T-helper 17 cell (primary cell): ENCODE measurements around the gene MAML3. TPM values are rescaled to one million over a fixed set of nuclear protein-coding genes. Genes with fewer than 3 reads are reported as not detected.
A peak's percentile ranks its signal among the peaks of the same experiment; 100 is the strongest.

Experiments used
- ATAC-seq: fragments of 150-1000 bp; cut with Tn5 transposase; 2 replicates; pipeline ENCODE4 v1.10.0; 2021; ENCODE audit warnings: mild to moderate bottlenecking, moderate library complexity
- DNase-seq, 3 donors: peaks; one replicate each; pipeline versions ENCODE4 v3.0.0 to v3.0.0-alpha.2; 2020 to 2021
- H3K9me3 ChIP-seq: one replicate; pipeline ENCODE4 v1.7.0; 2013; ENCODE audit warnings: low read length, mild to moderate bottlenecking; ENCODE audit not compliant: control insufficient read depth, poor library complexity, severe bottlenecking
- H3K27ac Mint-ChIP-seq: one replicate; pipeline ENCODE4 v1.8.0; 2022; ENCODE audit warnings: mild to moderate bottlenecking, moderate library complexity, mixed read lengths
- H3K27me3 Mint-ChIP-seq: one replicate; pipeline ENCODE4 v1.8.0; 2022; ENCODE audit warnings: mixed read lengths
- H3K36me3 Mint-ChIP-seq: one replicate; pipeline ENCODE4 v1.8.0; 2022; ENCODE audit warnings: low read depth, mixed read lengths
- H3K4me1 Mint-ChIP-seq: one replicate; pipeline ENCODE4 v1.8.0; 2022; ENCODE audit warnings: mild to moderate bottlenecking, mixed read lengths
- H3K4me3 Mint-ChIP-seq: one replicate; pipeline ENCODE4 v1.8.0; 2022; ENCODE audit warnings: mild to moderate bottlenecking, moderate library complexity, mixed read lengths
- total RNA-seq, 4 donors: library from RNA in 2 of 4; stranded (reverse) in 2 of 4; gene quantifications; one replicate each; pipeline ENCODE4 v1.2.3 and lab custom pipeline; 2022 to 2026

The MAML3 gene
- total RNA-seq, 2 donors from 2014 or later: 1.1 to 4.2 TPM

DNA sequence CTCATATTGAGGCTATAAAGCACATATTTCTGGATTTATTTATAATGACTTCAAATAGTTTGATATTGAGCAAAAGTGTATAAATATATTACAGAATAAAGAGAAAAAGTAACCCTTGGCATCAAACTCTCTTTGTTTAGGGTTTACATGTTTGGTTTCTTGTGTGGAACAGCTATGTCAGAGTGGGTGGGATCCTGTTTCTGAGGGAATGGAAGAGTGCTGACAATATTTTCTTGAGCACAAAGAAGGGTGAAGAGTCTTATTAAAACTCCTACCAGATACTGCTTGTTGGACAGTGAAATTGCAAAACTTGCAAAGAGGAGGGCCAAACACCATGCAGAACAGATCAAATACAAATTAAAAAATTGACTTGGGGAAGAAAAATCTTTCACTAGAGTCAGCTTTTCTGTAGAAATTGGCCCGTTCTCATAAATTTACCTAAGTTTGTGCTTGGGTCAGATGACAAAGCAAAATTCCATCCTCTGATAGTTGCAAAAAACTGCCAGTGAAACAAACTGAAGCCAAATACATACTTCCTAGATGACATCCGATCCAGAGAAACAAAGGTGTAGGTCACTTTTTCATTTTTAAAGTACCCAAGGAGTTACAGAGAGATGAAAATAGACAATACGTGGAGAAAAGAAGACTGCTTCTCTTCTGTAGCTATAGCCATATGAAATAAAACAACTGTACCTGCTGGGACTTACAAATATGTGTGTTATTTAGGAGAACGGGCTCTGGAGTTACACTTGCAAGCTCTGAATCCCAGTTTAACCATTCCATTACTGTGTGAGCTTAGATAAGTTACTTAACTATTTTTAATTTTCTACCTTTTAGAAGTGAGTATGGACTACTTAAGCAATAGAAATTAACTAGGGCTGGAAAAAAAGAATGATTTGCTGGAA is 133.3 kb downstream of the MAML3 start:
- no peaks in the 10 kb centered on the region for H3K9me3 ChIP-seq
- Mint-ChIP-seq H3K27ac (no peak overlapping the region), H3K4me3 (no peak overlapping the region), H3K27me3 (peaks cover 11% of the 10 kb centered on the region), H3K36me3 (no peaks in the 10 kb centered on the region), H3K4me1 (peaks cover 2% of the 10 kb centered on the region)
- DNase-seq: no peak
- no peak for ATAC-seq

DNA sequence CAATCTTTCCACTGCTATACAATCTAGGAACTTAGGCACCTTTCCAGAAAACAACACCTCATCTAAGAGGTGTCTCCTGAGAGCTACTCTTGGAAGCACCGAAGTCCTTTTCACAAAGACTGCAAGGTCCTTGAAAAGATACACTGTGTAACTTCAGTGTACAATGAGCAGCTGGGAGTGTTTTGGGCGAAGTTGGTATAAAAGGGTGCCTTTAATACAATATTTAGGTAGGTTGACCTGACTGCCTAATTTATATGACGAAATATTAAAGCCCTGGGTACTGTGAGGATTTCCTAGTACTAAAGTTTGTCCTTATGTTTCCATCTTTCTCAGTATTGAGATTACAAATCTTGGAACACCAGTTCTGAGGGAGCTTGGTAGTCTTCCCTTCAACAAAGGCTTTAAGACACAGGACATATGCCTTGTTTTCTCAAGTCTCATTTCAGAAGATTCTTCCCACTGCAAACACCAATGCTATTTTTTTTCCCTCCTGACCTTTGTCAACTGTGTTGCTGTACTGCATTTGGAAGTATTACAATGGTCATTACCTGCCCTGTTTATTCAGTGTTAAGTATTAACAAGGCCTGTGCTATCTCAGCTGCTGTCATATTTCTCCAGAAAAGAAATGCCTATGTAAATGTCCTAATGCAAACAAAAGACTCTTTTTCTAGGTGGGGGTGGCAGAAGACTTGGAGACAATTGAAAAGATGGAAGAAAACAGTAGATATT is 134.2 kb downstream of the MAML3 start:
- Mint-ChIP-seq H3K36me3 (no peaks in the 10 kb centered on the region), H3K4me3 (no peak overlapping the region), H3K4me1 (peaks cover 2% of the 10 kb centered on the region), H3K27me3 (peaks cover 11% of the 10 kb centered on the region), H3K27ac (no peak overlapping the region)
- ATAC-seq: no peak
- no peak for DNase-seq
- no peaks in the 10 kb centered on the region for H3K9me3 ChIP-seq

DNA sequence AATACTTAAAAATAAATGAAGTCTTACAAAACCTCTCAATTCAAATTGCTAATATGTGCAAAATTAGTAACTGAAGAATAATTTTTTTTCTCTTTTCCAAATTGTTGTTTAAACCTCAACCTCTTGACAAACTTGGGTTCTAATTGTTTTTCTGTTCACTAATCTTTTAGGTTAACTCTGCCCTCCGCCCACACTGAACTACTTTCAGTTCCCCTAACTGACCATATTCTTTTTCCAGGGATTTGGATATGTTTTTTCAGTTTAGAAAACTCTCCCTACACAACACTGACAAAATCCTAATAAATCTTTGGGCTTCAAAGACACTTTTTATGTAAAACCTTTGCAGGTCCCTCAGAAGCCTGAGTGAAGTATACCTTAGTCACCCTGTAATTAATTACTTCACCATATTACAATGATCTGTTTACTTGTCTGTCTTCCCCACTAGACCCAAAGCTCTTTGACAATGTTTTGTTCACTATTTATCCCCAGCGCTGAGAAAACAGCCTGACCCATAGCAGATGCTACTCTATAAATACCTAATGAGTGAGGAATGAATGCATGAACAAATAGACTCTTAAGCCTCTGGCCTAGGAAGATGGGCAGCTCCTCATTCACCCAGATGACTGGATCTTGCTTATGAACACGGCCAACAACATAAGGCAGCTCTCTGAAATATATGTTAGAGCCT is 134.9 kb downstream of the MAML3 start:
- Mint-ChIP-seq H3K27me3 (peaks cover 17% of the 10 kb centered on the region), H3K4me1 (peaks cover 2% of the 10 kb centered on the region), H3K4me3 (no peak overlapping the region), H3K36me3 (peaks cover under 1% of the 10 kb centered on the region), H3K27ac (no peak overlapping the region)
- DNase-seq (no peak), ATAC-seq (no peak)
- H3K9me3 ChIP-seq: no peaks in the 10 kb centered on the region

DNA sequence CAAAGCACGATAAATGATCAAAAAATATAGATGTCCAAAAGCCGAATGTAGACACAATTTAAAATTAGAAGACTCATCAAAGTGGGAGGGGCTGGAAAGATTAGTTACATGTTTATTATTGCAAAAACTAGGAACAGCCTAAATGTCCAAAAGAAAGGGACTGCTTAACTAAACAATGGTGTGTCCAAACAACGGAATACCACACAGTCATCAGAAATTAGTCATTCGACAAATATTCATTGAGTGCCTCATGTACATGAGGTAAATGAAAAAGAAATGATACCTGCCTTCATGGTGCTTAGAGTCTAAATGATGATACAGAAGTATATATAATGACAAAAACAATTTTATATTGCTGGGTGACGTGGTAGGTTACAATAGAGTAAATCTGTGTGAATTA is 139.7 kb downstream of the MAML3 start:
- no peak for DNase-seq
- no peak overlapping the region for H3K27ac Mint-ChIP-seq
- no peak overlapping the region for H3K4me3 Mint-ChIP-seq
- ATAC-seq: no peak
- H3K27me3 Mint-ChIP-seq: peaks cover 39% of the 10 kb centered on the region
- no peaks in the 10 kb centered on the region for H3K9me3 ChIP-seq
- H3K4me1 Mint-ChIP-seq: peaks cover 11% of the 10 kb centered on the region
- H3K36me3 Mint-ChIP-seq: peaks cover 2% of the 10 kb centered on the region

DNA sequence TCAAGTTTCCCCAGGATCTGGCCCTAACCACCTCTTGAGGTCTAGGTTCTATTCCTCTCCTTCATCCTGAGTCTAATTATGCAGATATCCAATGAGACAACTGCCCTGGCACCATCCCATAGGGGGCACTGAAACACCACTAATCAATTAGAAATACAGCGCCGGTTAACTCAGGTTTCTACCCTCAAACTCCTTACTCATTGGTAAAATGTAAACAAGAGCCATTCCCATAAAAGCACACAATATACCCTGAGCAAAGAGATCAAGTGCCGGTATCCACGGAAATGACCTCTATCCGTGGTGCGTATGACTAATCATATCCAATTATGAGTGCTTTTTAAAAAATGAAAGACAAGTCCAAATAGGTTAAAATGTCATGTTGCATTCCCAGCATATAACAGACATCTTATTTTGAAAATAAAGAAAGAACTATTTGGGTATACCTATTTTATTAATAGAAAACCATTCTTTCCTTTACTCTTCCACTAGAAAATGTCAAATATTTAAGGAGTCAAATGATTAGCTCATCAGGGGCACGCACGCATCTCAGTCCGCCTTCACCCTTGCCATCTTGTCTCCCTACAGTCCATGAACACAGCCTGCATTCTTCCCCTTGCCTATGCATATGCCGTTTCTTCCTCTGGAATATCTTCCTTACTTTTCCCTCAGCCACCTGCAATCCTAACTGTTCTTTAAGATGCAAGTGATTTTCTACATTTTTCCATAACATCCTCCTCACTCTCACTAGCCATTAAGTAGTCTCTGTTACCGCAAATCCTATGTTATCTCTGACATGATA is 141.1 kb downstream of the MAML3 start:
- H3K27ac Mint-ChIP-seq: peak overlapping the region; percentile 37
- no peak overlapping the region for H3K4me3 Mint-ChIP-seq
- DNase-seq (peak in 2 of 3 donors; percentile 17 to 40), ATAC-seq (peak; percentile 81)
- H3K4me1 Mint-ChIP-seq: peaks cover 11% of the 10 kb centered on the region
- no peaks in the 10 kb centered on the region for H3K9me3 ChIP-seq
- peaks cover 2% of the 10 kb centered on the region for H3K36me3 Mint-ChIP-seq
- peaks cover 47% of the 10 kb centered on the region for H3K27me3 Mint-ChIP-seq

DNA sequence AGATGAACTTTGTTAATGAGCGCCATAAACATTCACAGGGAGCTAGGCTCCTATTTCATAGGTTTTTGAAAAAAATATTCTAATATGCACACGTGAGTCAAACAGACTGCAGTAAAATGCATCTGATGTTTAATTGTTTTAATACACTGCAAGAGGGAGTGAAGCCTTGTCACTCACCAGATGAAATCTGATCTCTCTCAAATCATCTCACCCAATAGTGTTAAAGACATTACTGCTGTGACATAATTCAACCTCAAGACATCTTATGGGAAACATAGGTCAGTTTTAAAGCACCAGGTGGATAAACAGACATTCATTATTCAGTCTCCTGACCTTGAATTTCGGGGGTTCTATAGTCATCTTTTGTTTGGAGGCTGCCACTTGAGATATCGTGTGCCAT is 148.3 kb downstream of the MAML3 start:
- Mint-ChIP-seq H3K4me1 (no peaks in the 10 kb centered on the region), H3K27ac (no peak overlapping the region), H3K36me3 (no peaks in the 10 kb centered on the region), H3K4me3 (no peak overlapping the region), H3K27me3 (peaks cover 46% of the 10 kb centered on the region)
- no peaks in the 10 kb centered on the region for H3K9me3 ChIP-seq
- no peak for DNase-seq
- no peak for ATAC-seq

DNA sequence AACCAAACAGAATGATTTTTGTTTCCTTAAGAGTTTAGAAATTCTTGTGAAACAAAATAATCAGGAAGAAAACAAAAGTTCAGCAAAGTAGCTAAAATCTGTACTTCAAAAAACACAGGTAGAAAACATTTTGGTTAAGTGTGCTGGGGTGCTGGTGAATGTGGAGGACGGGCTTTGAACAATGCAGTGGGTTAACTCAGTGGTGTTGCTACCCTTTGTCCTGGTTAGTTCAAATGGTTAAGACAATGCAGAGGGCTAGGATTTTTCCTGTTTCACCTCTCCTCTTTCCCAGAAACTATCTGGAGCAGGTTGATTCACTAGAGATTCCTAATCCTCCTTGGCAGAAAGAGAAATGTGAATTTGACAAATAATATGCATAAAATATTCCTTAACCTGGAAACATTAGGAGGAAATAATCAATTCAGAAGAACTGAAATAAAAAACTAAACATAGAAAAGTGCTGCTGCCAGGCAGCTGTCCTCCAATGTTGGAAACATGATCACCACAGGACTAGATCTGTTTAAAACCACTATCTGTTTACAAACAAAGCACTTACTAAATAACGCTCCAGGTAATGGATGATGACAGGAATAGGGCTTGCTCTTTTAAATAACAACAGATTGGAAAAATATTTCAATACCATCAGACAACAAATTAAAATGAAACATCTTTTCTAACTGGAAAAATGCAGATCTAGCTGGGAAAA is 148.9 kb downstream of the MAML3 start:
- Mint-ChIP-seq H3K27ac (no peak overlapping the region), H3K27me3 (peaks cover 50% of the 10 kb centered on the region), H3K4me3 (no peak overlapping the region), H3K4me1 (no peaks in the 10 kb centered on the region), H3K36me3 (no peaks in the 10 kb centered on the region)
- no peaks in the 10 kb centered on the region for H3K9me3 ChIP-seq
- DNase-seq (no peak), ATAC-seq (no peak)

DNA sequence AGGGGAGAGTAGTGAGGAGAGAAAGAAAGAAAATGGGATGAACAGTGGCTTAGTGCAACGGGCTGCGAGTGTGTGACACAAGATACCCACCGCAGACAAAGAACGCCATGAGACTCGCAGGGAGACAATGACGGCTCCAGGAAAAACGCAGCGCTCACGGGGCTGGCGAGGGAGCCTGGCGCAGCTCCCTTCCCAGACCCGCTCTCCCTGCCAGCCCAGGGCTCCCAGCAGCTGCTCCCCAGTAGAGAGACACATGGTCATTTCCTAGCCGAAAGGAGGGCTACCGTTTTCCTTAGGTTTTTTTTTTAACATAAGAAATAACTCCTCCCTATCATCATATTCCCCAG is 149.5 kb downstream of the MAML3 start:
- ATAC-seq (no peak), DNase-seq (no peak)
- H3K9me3 ChIP-seq: no peaks in the 10 kb centered on the region
- Mint-ChIP-seq H3K27ac (no peak overlapping the region), H3K27me3 (peaks cover 51% of the 10 kb centered on the region), H3K36me3 (no peaks in the 10 kb centered on the region), H3K4me1 (no peaks in the 10 kb centered on the region), H3K4me3 (no peak overlapping the region)

DNA sequence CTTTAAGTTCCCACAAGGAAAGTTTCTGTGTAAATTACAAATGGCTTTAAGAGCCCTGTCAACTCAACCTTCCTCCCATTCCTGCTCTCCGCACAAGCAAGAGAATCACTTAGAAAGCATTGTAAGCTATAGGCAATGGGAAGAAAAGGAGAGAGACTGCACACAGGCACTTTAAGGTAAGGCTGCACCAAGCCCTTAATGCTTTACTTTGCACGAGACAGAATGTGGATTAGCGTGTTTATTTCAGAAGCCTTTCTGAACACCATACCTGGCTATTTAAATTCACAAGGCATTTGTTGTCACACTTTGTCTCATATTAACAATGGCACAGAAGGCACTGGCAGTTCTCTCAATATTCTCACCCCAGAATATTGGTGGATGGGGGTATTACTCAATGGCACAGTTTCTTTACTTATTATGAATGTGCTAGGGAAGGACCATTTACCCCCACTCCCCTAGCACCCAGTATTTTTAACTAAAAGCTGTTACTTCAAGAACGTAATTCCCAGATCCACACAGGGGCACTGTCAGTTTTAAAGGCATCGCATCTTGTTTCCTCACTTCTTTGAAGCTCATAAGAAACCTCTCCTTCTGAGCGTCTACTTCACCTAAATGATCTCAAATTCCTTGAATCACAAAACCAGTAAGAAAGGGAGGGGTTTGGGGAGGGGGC is 150.0 kb downstream of the MAML3 start:
- H3K27me3 Mint-ChIP-seq: peaks cover 51% of the 10 kb centered on the region

DNA sequence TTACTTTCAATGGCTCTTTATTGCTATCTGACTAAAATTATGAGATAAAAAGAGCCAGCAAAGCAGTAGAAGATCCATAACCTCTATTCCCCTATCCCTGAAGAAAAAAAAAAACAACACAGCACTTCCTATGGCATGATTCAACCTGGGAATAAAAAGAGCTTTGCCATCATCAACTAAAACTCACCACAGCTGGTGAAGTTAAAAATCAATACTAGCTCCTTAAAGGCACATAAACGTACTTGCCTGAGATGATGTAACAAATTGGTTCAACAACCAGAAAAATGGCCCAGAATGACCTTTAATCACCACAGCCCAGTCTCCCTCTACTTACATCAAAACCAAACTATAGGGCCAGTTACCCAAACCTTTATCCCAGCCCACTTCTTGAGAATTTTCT is 153.8 kb downstream of the MAML3 start:
- DNase-seq: no peak
- Mint-ChIP-seq H3K4me1 (no peaks in the 10 kb centered on the region), H3K27ac (no peak overlapping the region), H3K27me3 (peaks cover 44% of the 10 kb centered on the region), H3K36me3 (no peaks in the 10 kb centered on the region), H3K4me3 (no peak overlapping the region)
- ATAC-seq: no peak
- no peaks in the 10 kb centered on the region for H3K9me3 ChIP-seq

More for the DNA sequence above, 150.0 kb downstream of the MAML3 start:
- Mint-ChIP-seq H3K4me1 (no peaks in the 10 kb centered on the region), H3K27ac (no peak overlapping the region), H3K4me3 (no peak overlapping the region), H3K36me3 (no peaks in the 10 kb centered on the region)
- H3K9me3 ChIP-seq: no peaks in the 10 kb centered on the region
- ATAC-seq (no peak), DNase-seq (no peak)

DNA sequence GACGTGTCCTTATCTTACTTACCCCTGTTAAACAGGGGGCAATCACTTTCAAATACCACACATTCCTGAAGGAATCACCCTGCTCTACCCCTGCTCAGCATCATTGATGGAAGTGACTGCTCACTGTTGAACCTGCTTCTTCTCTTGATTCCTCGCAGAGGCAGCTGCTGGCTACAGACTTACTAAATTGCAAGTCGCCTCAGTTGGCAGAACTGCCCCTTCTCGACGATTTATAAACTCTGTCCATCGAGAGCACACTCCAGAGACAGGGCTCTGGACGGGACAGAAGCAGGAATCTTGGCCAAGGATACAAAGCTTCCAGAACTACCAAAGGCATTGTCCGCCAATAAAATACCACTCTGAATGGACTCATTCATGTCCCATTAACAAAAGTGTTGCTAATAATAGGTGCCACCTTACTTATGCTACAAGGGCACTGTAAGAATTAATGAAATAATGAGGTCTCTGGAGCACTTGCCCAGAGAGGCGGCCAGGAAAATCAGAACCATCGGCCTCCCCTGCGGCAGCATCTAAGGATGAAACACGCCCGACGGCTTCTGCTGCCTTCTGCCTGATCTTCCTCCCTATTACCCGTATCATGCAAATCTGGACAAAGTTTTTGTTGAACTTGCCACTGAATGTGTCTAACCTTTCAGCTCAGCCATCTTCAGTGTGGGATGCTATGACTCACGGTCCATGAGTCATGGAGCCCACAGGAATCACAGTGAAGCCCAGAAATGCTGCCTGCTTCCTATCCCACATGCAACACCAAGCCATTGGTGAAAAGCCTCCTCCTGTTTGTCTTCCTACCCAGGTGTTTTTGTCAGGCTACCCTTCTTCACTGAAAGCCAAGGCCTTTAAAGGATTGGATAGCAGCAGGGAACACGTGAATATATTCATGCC is 164.9 kb downstream of the MAML3 start:
- Mint-ChIP-seq H3K27ac (no peak overlapping the region), H3K27me3 (peaks cover 8% of the 10 kb centered on the region), H3K36me3 (no peaks in the 10 kb centered on the region), H3K4me3 (no peak overlapping the region), H3K4me1 (no peaks in the 10 kb centered on the region)
- DNase-seq (no peak), ATAC-seq (no peak)
- no peaks in the 10 kb centered on the region for H3K9me3 ChIP-seq
